ENCODE results near the gene SLC4A2. TPM values are rescaled to one million over a fixed set of nuclear protein-coding genes. Genes with fewer than 3 reads are reported as not detected.

The SLC4A2 gene
- total and polyA plus RNA-seq, 7 donors = 26.5 to 39.8 (median 32.0) TPM

- intact Hi-C loops (cut with DNase I) = loop anchor here in 1 of 2 donors (5.0 kb wide), 1 partner anchor 78 kb away; no protein-coding TSS in a partner anchor
- DNase-seq = no peak
- H3K36me3 ChIP-seq (ENCODE audit: insufficient read depth in 1 of 2, low read depth in 1 of 2) = peaks cover 6 to 61% of the 10 kb centered on the region in 2 donors
These were observed 25.5 kb upstream of the SLC4A2 start for GRCh38 chr7:151033864-151034249.

GRCh38 chr7:151034312-151035025 lies 24.9 kb upstream of the SLC4A2 start:
- Histone ChIP-seq H3K27ac (peak overlapping the region; percentile 58), H3K9me3 (no peaks in the 10 kb centered on the region), H3K4me3 (no peak overlapping the region), H3K36me3 (ENCODE audit: insufficient read depth in 1 of 2, low read depth in 1 of 2) (peaks cover 6 to 61% of the 10 kb centered on the region in 2 donors), H3K4me1 (peaks cover 26% of the 10 kb centered on the region), H3K27me3 (ENCODE audit: insufficient read depth in 3 of 3, low read length in 2 of 3) (no peaks in the 10 kb centered on the region)
- ATAC-seq = peak; percentile 13 to 35 (median 21)
- WGBS, 3 donors = 80 to 87% (median 83%) methylated on average over 21 of the region's 21 CpGs
- no peak for DNase-seq
- intact Hi-C loops (cut with DNase I) = loop anchor here in 1 of 2 donors (5.0 kb wide), 1 partner anchor 78 kb away; no protein-coding TSS in a partner anchor
- TF ChIP-seq CTCF (IDR thresholded peaks at IDR 0.05) = no peak

More at GRCh38 chr7:151033864-151034249, 25.5 kb upstream of the SLC4A2 start:
- no peaks in the 10 kb centered on the region for H3K9me3 ChIP-seq
- H3K27me3 ChIP-seq (ENCODE audit: insufficient read depth in 3 of 3, low read length in 2 of 3) = no peaks in the 10 kb centered on the region
- 84 to 94% (median 88%) methylated on average over 5 of the region's 5 CpGs for whole genome bisulfite sequencing, 3 donors
- H3K4me3 ChIP-seq = no peak overlapping the region
- H3K4me1 ChIP-seq = peaks cover 26% of the 10 kb centered on the region
- ATAC-seq = no peak
- TF ChIP-seq CTCF (IDR thresholded peaks at IDR 0.05) = no peak
- H3K27ac ChIP-seq = no peak overlapping the region

GRCh38 chr7:151035026-151035717 lies 24.2 kb upstream of the SLC4A2 start:
- H3K4me1 ChIP-seq = peaks cover 26% of the 10 kb centered on the region
- WGBS, 3 donors = 63 to 75% (median 70%) methylated on average over 21 of the region's 21 CpGs
- peaks cover 6 to 61% of the 10 kb centered on the region in 2 donors for H3K36me3 ChIP-seq (ENCODE audit: insufficient read depth in 1 of 2, low read depth in 1 of 2)
- no peak for TF ChIP-seq CTCF (IDR thresholded peaks at IDR 0.05)
- H3K27ac ChIP-seq = peak overlapping the region; percentile 58
- no peaks in the 10 kb centered on the region for H3K27me3 ChIP-seq (ENCODE audit: insufficient read depth in 3 of 3, low read length in 2 of 3)
- ATAC-seq = peak; percentile 42 to 71 (median 62)
- no peak for DNase-seq
- no peak overlapping the region for H3K4me3 ChIP-seq
- no peaks in the 10 kb centered on the region for H3K9me3 ChIP-seq
- intact Hi-C loops (cut with DNase I) = no loop called here

- peak in 1 of 2 donors; percentile 36 for DNase-seq
- 87 to 92% (median 89%) methylated on average over 17 of the region's 17 CpGs for WGBS, 3 donors
- ATAC-seq = no peak
- Histone ChIP-seq H3K4me1 (peaks cover 26% of the 10 kb centered on the region), H3K36me3 (ENCODE audit: insufficient read depth in 1 of 2, low read depth in 1 of 2) (peaks cover 6 to 63% of the 10 kb centered on the region in 2 donors), H3K4me3 (no peak overlapping the region), H3K9me3 (no peaks in the 10 kb centered on the region), H3K27ac (no peak overlapping the region), H3K27me3 (ENCODE audit: insufficient read depth in 3 of 3, low read length in 2 of 3) (no peaks in the 10 kb centered on the region)
- no peak for TF ChIP-seq CTCF (IDR thresholded peaks at IDR 0.05)
- intact Hi-C loops (cut with DNase I) = no loop called here
These were observed 23.5 kb upstream of the SLC4A2 start for GRCh38 chr7:151035902-151036301.

All from psoas muscle (tissue), 8 donors.